Gastroesophageal sphincter (tissue), 4 donors: ENCODE measurements around the gene TMEM131L. TPM values are rescaled to one million over a fixed set of nuclear protein-coding genes. Genes with fewer than 3 reads are reported as not detected.
"Not testable (repeated sequence)": the region's sequence is repeated elsewhere in the genome, so short reads cannot be mapped to it uniquely, and the experiment has no call there.

ENCODE experiments used
- ATAC-seq: fragments of 150-250 bp; one replicate; pipeline ENCODE4 v1.9.1; 2016; ENCODE audit warnings: mild to moderate bottlenecking, moderate library complexity
- H3K27ac ChIP-seq, 4 donors: fragments of 200-600 bp; sonication (generic) in 3 of 4; 1 replicate in 3 of 4; 2 replicates in 1 of 4; pipeline ENCODE4 v1.5.1; 2016 to 2019
- H3K27me3 ChIP-seq: fragments of 200-600 bp; sonication (generic); one replicate; pipeline ENCODE4 v1.5.1; 2019
- H3K36me3 ChIP-seq, 2 donors: fragments of 200-600 bp; sonication (generic); one replicate each; pipeline ENCODE4 v1.5.1; 2019; ENCODE audit warnings: control low read depth in 1 of 2
- H3K4me1 ChIP-seq, 3 donors: fragments of 200-600 bp; sonication (generic); 1 replicate in 2 of 3; 2 replicates in 1 of 3; pipeline ENCODE4 v1.5.1; 2016 to 2019; ENCODE audit warnings: control low read depth in 2 of 3
- H3K4me3 ChIP-seq, 2 donors: fragments of 200-600 bp; sonication (generic); one replicate each; pipeline ENCODE4 v1.5.1; 2019; ENCODE audit warnings: mild to moderate bottlenecking in 1 of 2, moderate library complexity in 1 of 2
- H3K9me3 ChIP-seq, 3 donors: fragments of 200-600 bp; sonication (generic); one replicate each; pipeline ENCODE4 v1.5.1; 2017 to 2019; ENCODE audit warnings: control low read depth in 2 of 3
- EP300 ChIP-seq: sonication (generic); formaldehyde crosslinking; IDR thresholded peaks from one replicate; pipeline ENCODE4 v1.6.1; 2017; ENCODE audit warnings: antibody characterized with exemption, mild to moderate bottlenecking
- POLR2A ChIP-seq, 2 donors: fragments of 450-650 bp; IDR thresholded peaks; one replicate each; pipeline ENCODE4 v1.6.1; 2017; ENCODE audit warnings: antibody characterized with exemption in 2 of 2, mild to moderate bottlenecking in 2 of 2, moderate library complexity in 1 of 2
- POLR2AphosphoS5 ChIP-seq: sonication (generic); formaldehyde crosslinking; IDR thresholded peaks from one replicate; pipeline ENCODE4 v1.6.1; 2017; ENCODE audit warnings: antibody characterized with exemption
- WGBS, 2 donors: methylation state at CpG; one replicate each; pipeline ENCODE4 v1.1.5; 2018; ENCODE audit warnings: low coverage in 1 of 2; 5-methylcytosine and 5-hydroxymethylcytosine counted together
- total RNA-seq, 4 donors: library from RNA; depleted of rRNA; stranded (reverse); fragments of >200 nt; gene quantifications; one replicate each; pipeline ENCODE4 v1.1.0, GENCODE V29; 2016
- TF ChIP-seq, protein P1 (sequence below), 4 experiments: fragments of 200-600 bp in 2 of 4; fragments of 450-650 bp in 2 of 4; sonication (generic) in 1 of 4; IDR thresholded peaks; one replicate each; pipeline ENCODE4 v1.5.1; 2017 to 2019; ENCODE audit warnings: antibody characterized with exemption in 4 of 4, mild to moderate bottlenecking in 2 of 4, moderate library complexity in 2 of 4

The TMEM131L gene
- total RNA-seq, 4 donors from 2014 or later: 14.2 to 24.0 (median 18.4) TPM

DNA sequence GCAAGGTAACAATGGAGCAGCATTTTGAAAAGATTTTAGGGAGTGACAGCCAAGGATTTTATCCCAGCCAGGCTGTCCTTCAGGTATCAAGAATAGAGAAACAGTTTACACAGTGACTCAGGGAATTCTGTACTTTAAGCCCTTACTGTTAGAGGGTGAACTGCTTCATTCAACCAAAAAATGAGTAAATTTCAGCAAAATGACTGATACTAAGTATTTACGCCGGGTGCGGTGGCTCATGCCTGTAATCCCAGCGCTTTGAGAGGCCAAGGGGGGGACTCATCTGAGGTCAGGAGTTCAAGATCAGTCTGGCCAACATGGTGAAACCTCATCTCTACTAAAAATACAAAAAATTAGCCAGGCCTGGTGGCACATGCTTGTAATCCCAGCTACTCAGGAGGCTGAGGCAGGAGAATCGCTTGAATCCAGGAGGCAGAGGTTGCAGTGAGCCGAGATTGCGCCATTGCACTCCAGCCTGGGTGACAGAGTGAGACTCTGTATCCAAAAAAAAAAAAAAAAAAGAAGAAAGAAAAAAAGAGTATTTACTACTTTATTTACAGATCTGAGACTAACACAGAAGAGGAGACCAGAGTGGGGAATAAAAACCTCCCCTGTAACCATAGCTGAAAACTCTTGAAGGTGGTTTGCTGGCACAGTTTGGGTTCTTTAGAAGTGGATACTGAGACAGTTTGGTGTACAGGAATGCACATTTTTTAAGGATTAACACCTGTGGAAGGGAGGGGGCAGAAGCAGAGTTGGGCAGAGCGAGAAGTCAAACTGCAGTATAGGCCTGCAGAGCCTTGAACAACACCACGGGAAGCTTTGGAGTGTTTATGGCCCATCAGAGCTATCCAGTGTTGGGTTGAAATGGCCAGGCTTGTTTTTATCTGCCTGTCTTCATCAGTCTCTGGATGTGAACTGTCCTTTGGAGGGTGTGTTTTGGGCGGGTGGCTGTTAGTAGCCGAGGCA is 40.5 kb downstream of the TMEM131L start:
- Histone ChIP-seq H3K9me3 (no peaks in the 10 kb centered on the region), H3K36me3 (no peaks in the 10 kb centered on the region), H3K4me1 (peaks cover 0 to 44% (median 5%) of the 10 kb centered on the region in 3 donors), H3K4me3 (no peak overlapping the region), H3K27ac (peak overlapping the region in 2 of 4 donors; percentile 24 to 60), H3K27me3 (no peaks in the 10 kb centered on the region)
- WGBS, 2 donors: 90 to 96% methylated on average over 7 to 11 of the region's 11 CpGs
- ATAC-seq: no peak
- TF ChIP-seq POLR2AphosphoS5: no peak

DNA sequence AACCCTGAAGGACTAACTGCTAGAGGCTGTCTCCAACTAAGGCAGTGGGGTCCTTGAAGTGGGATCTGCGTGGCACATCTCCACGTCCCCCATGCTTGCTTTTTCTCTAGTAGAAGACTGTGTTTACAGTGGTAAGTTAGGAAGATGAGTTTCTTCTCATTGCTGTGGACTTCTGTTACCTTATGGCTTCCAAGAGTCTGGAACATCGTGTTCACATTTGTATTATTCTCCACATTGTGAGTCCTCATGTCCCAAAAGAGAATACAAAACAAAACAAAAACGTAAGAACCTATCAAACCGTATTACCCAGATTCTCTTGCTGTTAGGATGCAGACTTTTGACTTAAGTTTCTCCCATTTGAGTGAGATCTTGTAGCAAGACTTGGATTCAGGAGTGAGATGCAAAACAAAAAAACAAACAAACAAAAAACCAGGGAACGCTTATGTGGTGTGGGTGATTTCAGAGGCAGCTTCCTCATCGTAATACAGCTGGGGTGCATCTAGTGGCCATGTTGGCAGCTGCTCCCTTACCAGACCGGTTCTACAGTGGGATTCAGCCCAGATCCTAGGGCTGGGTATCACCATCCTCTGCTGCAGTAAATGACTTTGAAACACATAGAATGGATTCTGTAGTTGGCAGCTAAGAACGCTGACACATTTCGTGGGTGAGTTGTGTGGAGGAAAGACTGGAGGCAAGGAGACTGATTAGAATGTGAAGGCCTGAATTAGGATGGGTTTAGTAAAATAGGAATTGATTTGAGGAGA is 41.3 kb downstream of the TMEM131L start:
- ATAC-seq: no peak
- peaks cover 0 to 45% (median 5%) of the 10 kb centered on the region in 3 donors for H3K4me1 ChIP-seq
- 75 to 88% methylated on average over 6 to 10 of the region's 10 CpGs for WGBS, 2 donors
- no peaks in the 10 kb centered on the region for H3K27me3 ChIP-seq
- H3K27ac ChIP-seq: peak overlapping the region in 2 of 4 donors; percentile 24 to 60
- no peaks in the 10 kb centered on the region for H3K9me3 ChIP-seq
- TF ChIP-seq, protein P1, sequence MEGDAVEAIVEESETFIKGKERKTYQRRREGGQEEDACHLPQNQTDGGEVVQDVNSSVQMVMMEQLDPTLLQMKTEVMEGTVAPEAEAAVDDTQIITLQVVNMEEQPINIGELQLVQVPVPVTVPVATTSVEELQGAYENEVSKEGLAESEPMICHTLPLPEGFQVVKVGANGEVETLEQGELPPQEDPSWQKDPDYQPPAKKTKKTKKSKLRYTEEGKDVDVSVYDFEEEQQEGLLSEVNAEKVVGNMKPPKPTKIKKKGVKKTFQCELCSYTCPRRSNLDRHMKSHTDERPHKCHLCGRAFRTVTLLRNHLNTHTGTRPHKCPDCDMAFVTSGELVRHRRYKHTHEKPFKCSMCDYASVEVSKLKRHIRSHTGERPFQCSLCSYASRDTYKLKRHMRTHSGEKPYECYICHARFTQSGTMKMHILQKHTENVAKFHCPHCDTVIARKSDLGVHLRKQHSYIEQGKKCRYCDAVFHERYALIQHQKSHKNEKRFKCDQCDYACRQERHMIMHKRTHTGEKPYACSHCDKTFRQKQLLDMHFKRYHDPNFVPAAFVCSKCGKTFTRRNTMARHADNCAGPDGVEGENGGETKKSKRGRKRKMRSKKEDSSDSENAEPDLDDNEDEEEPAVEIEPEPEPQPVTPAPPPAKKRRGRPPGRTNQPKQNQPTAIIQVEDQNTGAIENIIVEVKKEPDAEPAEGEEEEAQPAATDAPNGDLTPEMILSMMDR (IDR thresholded peaks at IDR 0.05): no peak
- TF ChIP-seq POLR2A (IDR thresholded peaks at IDR 0.05) (no peak), POLR2AphosphoS5 (no peak), EP300 (no peak)
- H3K4me3 ChIP-seq: no peak overlapping the region
- H3K36me3 ChIP-seq: no peaks in the 10 kb centered on the region

DNA sequence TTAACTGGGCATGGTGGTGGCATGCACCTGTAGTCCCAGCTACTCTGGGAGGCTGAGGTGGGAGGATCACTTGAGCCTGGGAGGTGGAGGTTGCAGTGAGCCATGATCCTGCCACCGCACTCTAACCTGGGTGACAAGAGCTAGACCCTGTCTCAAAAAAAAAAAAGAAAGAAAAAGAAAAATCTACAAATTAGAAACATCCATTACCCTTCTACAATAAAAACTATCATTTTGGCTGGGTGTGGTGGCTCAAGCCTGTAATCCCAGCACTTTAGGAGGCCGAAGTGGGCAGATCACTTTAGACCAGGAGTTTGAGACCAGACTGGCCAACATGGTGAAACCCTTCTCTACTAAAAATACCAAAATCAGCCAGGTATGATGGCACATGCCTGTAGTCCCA is 43.1 kb downstream of the TMEM131L start:
- not testable (repeated sequence) for H3K36me3 ChIP-seq, ATAC-seq, H3K27me3 ChIP-seq, H3K27ac ChIP-seq, H3K4me3 ChIP-seq, H3K9me3 ChIP-seq
- WGBS, 2 donors: 87 to 100% methylated on average over 1 to 2 of the region's 2 CpGs
- peaks cover 10 to 49% (median 14%) of the 10 kb centered on the region in 3 donors for H3K4me1 ChIP-seq

DNA sequence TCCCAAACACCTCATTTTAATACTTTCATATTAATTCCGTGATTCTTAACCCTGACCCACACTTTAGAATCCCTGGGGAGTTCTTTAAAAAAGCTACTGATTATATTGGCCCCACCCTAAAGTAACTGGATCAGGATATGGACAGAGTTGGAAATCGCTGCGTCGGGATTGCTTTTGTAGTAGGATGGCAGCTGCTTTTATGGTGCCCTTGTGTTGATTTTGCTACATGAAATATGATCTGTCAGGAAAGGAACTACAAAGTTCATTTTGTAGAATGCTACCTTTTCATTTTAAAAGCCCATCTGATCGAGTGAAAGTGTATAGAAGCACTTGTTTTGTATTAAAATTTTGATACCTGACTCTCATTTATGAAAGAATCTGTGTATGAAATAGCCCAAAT is 43.6 kb downstream of the TMEM131L start:
- Histone ChIP-seq H3K27ac (no peak overlapping the region), H3K27me3 (no peaks in the 10 kb centered on the region), H3K4me1 (peaks cover 10 to 52% (median 16%) of the 10 kb centered on the region in 3 donors), H3K9me3 (no peaks in the 10 kb centered on the region), H3K4me3 (no peak overlapping the region), H3K36me3 (no peaks in the 10 kb centered on the region)
- TF ChIP-seq POLR2A (IDR thresholded peaks at IDR 0.05) (no peak), POLR2AphosphoS5 (no peak), EP300 (no peak)
- TF ChIP-seq, protein P1 (IDR thresholded peaks at IDR 0.05): no peak
- ATAC-seq: no peak
- WGBS, 2 donors: 77 to 93% methylated on average over 1 to 5 of the region's 5 CpGs

DNA sequence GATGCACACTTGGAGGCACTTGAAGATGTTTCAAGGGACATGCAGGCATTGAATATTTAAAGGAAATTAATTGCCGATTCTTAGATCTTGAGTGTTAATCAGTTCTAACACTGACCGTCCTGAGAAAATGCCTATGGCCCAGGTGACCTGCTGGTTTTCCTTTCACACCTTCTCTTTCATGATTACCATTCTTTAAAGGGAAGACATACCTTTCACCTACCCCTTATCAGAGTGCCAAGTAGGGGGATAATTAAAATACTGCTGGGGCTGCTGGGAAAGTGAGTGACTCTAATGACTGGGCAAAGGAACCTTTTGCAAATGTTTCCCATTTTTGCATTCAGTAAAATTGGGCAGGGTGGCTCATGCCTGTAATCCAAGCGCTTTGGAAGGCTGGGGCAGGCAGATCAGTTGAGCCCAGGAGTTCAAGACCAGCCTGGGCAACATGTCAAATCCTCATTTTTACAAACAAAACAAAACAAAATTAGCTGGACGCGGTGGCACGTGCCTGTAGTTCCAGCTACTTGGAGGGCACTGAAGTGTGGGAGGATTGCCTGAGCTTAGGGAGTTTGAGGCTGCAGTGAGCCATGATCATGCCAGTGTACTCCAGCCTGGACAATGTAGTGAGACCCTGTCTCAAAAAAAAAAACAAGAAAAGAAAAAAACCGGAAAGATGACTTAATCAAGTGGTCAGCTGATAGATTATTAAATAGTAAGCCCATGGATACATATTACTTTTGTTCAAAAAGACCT is 44.3 kb downstream of the TMEM131L start:
- Histone ChIP-seq H3K27ac (no peak overlapping the region), H3K27me3 (no peaks in the 10 kb centered on the region), H3K4me1 (peaks cover 10 to 57% (median 16%) of the 10 kb centered on the region in 3 donors), H3K36me3 (no peaks in the 10 kb centered on the region), H3K9me3 (no peaks in the 10 kb centered on the region), H3K4me3 (no peak overlapping the region)
- no peak for ATAC-seq
- TF ChIP-seq EP300 (no peak), POLR2AphosphoS5 (no peak), POLR2A (IDR thresholded peaks at IDR 0.05) (no peak)
- TF ChIP-seq, protein P1 (IDR thresholded peaks at IDR 0.05): no peak
- 77 to 90% methylated on average over 5 to 7 of the region's 7 CpGs for WGBS, 2 donors
